ENCODE results near the gene TGIF2.

DNA sequence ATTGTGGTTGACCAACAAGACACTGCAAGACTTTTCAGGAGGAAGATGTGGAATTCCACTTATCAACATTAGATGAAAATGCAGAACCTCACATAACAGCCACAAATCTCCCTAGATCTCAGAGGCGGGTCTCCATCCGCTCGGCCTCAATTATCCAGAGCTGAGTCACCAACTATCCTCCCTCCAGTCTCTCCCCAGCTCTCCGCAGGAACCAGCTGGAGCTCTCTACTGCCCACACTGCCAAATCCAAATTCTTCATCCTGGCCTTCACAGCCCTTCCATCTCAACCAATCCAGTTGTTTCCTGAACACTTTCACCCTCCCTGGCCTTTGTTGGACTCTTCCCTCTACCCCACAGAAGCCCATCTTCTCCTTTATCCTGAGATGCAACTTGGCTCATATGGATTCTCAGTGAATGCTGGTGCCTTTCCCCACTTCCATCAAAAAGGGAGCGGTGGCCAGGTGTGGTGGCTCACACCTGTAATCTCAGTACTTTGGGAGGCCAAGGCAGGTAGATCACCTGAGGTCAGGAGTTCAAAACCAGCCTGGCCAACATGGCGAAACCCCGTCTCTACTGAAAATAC, 3.5 kb upstream of the TGIF2 start:
- no peak for TF ChIP-seq EZH2phosphoT487 (IDR thresholded peaks at IDR 0.05; ENCODE audit: low read depth)
- TF ChIP-seq, protein P1, sequence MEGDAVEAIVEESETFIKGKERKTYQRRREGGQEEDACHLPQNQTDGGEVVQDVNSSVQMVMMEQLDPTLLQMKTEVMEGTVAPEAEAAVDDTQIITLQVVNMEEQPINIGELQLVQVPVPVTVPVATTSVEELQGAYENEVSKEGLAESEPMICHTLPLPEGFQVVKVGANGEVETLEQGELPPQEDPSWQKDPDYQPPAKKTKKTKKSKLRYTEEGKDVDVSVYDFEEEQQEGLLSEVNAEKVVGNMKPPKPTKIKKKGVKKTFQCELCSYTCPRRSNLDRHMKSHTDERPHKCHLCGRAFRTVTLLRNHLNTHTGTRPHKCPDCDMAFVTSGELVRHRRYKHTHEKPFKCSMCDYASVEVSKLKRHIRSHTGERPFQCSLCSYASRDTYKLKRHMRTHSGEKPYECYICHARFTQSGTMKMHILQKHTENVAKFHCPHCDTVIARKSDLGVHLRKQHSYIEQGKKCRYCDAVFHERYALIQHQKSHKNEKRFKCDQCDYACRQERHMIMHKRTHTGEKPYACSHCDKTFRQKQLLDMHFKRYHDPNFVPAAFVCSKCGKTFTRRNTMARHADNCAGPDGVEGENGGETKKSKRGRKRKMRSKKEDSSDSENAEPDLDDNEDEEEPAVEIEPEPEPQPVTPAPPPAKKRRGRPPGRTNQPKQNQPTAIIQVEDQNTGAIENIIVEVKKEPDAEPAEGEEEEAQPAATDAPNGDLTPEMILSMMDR (IDR thresholded peaks at IDR 0.05; ENCODE audit: low read depth, low read length), result no peak
